HG03342 (cell line): ENCODE results near the gene DDX39A.
"Not testable (repeated sequence)": the region's sequence is repeated elsewhere in the genome, so short reads cannot be mapped to it uniquely, and the experiment has no call there.

Source experiments
- ATAC-seq: cut with Tn5 transposase; IDR thresholded peaks from one replicate; pipeline ENCODE4 v1.9.1; 2021; ENCODE audit warnings: mild to moderate bottlenecking, moderate library complexity; ENCODE audit not compliant: unreplicated experiment

Gene DDX39A

DNA sequence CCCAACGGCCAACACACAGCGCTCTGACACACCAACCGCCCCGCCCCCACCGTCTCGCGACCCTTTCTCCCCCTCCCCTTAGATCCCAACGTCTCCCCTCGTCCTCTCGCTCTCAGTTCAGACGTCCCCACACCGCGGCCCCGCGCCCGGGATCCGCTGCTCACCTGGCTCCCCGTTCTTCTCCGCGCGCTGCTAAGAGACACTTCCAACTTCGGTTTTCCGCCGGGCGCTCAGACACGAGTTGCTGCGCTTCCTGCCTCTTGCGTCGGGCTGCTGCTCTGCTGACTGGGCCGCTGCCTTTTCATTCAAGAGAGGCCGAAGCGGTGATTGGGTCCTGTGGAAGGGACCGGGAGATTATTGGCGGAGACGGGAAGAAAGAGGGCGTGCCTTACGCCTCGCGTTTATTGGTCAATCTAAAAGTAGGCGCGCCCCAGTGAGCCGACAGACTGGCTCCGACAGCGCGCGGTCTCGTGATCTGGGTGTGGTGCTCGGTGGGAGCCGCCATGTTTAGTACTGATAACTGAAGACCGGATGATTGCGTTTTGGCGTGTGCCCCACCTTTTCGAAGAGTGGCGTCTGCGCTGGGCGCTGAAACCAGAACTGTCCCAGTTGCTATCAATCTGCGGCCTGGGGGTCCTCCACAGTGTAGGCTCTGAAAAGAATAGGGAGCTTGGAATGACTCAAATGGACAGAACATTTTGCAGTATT is at the start of gene DDX39A:
Gene DDX39A (minus strand): TSS at position 236 of the 708 bp plus-strand sequence. CDS start 6,121 bp downstream, outside the sequence.
- ATAC-seq, result peak; percentile 86

DNA sequence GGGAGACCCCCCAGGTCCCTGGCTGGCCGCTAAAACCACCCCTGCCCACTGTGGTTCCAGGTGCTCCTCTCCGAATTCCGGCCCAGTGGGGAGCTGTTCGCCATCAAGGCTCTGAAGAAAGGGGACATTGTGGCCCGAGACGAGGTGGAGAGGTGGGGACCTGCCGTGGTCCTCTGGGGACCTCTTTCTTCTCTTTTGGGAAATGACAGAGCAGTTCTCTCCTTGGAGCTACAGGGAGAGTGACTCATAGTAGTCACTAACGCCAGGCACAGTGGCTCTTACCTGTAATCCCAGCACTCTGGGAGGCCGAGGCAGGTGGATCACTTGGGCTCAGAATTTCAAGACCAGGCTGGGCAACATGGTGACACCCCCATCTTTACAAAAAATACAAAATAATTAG is 48.7 kb upstream of the DDX39A start:
- no peak for ATAC-seq

DNA sequence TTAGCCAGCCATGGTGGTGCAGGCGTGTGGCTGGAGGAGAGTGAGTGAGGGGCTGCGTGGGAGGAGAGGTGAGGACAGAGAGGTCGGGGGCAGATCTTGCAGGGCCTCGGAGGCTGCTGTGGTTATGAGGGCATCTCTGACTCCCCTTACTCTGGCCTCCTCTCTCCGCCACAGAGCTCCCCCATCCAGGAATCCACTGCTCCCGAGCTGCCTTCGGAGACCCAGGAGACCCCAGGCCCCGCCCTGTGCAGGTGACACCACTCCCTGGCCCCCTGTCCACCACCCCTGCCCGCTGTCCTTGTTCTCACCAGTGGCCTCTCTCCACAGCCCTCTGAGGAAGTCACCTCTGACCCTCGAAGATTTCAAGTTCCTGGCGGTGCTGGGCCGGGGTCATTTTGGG is 48.2 kb upstream of the DDX39A start:
- no peak for ATAC-seq

DNA sequence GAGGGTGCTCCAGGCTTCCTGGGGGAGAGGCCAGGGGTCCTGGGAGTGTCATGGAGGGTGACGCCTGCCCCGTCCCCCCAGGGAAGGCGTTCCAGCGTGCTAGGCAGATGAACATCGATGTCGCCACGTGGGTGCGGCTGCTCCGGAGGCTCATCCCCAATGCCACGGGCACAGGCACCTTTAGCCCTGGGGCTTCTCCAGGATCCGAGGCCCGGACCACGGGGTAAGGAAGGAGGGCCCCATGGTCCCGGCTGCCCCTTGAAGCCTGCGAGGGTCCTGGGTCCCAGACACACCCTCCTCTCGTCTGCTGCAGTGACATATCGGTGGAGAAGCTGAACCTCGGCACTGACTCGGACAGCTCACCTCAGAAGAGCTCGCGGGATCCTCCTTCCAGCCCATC is 44.6 kb upstream of the DDX39A start:
- no peak for ATAC-seq

- ATAC-seq, result not testable (repeated sequence)
Measured at GRCh38 chr19:14462401-14462800, 43.3 kb upstream of the DDX39A start.

DNA sequence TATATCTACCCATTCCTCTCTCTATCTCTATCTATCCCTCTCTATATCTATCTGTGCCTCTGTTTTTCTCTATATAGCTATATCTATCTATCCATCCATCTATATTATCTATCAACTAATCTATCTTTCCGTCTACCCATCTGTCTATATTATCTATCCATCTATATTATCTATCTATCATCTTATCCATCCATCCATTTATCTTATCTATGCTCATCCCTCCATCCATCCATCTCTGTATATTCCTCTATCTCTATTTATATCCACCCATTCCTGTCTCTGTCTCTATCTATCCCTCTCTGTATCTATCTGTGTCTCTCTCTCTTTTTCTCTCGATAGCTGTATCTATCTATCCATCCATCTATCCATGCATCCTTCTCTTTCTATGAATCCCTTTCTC is 41.8 kb upstream of the DDX39A start:
- no peak for ATAC-seq

DNA sequence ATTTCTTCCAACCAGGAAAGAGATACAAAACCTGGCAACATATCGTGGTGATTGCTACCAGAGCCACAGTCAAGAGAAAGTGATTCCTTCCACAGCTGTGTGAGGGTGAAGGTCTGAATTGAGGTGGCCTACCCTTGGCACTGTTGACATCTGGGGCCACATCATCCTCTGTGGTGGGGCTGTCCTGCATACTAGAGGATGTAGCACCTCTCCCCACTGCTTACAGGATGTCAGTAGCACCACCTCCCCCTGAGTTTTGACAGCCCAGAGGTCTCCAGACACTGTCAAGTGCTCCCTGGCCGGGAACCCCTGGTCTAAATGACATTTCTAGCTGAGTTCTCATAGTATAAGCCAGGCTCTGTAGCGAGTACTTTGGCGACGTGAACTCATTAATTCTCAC is 40.6 kb upstream of the DDX39A start:
- ATAC-seq, result no peak

DNA sequence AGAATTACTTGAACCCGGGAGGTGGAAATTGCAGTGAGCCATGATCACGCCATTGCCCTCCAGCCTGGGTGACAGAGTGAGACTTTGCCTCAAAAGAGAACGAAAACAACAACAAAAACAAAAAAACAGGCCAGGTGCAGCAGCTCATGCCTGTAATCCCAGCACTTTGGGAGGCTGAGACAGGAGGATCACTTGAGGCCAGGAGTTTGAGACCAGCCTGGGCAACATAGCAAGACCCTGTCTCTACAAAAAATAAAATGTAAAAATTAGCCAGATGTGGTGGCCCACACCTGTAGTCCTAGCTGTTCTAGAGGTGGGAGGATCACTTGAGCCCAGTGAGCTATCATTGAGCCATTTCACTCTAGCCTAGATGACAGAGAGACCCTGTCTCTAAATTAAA is 33.2 kb upstream of the DDX39A start:
- ATAC-seq, result not testable (repeated sequence)

- no peak for ATAC-seq
Measured at GRCh38 chr19:14450876-14451275, 31.7 kb upstream of the DDX39A start.

DNA sequence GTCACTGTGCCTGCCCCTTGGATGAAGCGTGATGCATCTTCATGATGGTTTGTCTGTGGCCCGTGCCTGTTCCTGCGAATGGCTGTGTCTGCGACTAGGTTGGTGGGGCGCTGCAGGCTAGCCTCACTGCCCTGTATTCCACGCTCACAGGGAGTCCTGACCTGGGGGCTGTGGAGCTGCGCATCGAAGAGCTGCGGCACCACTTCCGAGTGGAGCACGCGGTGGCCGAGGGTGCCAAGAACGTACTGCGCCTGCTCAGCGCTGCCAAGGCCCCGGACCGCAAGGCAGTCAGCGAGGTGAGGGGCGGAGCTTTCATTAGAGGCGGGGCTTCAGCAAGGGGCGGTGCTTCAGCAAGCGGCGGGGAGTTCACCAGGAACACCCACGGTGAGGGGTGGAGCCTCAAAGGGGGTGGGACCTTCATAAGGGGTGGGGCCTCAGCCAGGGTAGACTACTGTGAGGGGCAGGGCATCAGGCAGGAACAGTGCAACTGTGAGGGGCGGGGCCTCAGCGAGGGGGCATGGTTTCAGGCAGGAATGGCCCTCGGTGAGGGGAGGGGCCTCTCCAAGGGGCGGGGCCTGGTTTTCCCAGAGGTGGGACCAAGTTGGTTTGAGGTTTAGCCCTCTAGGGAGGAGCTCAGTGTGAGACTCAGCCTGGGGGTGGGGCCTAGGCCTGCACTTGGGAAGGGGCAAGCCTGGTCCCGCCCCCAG is 31.2 kb upstream of the DDX39A start:
- no peak for ATAC-seq

DNA sequence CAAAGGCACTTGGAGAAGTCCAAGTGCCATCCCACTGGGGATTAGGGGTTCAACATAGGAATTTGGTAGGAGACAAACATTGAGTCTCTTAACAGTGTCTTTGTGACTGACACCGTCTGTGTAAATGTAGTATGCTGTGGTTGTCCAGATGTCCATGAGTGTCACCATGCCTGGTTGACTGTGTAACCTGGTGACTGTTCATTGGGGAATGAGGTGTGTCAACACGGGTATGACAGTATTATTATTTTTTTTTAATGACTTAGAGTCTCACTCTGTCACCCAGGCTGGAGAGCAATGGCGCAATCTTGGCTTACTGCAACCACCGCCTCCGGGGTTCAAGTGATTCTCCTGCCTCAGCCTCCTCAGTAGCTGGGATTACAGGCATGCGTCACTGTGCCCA is 30.2 kb upstream of the DDX39A start:
- no peak for ATAC-seq

DNA sequence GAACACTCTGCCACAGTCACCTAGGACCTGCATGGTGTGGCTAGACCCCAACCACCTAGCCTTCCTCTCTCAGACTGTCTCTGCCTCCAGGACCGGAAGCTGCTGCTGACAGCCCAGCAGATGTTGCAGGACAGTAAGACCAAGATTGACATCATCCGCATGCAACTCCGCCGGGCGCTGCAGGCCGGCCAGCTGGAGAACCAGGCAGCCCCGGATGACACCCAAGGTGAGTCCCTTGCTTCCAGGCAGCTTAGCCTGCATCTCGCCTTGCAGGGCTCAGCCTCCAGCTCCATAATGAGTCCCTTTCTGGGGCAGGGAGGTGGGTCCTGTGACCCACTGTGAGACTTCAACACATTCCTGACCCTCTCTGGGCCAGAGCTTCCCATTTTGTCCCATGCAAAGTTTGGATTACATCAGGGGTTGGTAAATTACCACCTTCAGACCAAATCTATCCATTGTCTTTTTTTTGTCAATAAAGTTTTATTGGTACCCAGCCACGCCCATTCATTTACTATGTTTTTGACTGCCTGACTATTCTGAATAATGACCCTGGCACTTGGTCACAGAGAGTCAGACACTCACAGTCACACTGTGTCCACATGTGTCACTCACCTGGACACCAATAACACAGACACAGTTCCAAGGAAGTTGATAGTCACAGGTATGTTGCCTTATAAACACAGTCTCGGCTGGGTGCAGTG is 27.3 kb upstream of the DDX39A start:
- no peak for ATAC-seq

DNA sequence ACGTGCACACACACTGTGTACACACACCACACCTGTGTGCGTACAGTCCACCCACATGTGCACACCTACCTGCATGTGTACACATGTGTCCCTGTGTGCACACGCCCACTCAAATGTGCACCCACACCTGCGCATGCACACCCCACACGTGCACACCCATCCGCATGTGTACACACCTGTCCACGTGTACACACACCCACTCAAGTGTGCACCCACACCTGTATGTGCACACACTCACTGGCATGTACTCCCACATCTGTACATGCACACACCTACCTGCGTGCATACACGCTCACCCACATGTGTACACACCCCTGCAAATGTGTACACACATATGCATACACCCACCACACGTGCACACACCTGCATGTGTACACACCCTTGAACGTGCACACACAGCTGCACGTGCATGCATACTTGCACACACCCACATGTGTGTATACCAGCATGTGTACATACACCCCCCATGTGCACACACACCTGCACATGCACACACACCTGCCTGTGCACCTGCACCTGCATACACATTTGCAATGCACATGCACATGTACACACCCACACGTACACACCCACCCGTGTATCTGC is 24.6 kb upstream of the DDX39A start:
- no peak for ATAC-seq

GRCh38 chr19:14442891-14443631 is 23.9 kb upstream of the DDX39A start:
- ATAC-seq, result no peak

GRCh38 chr19:14441041-14441938 is 22.1 kb upstream of the DDX39A start:
- ATAC-seq, result no peak

DNA sequence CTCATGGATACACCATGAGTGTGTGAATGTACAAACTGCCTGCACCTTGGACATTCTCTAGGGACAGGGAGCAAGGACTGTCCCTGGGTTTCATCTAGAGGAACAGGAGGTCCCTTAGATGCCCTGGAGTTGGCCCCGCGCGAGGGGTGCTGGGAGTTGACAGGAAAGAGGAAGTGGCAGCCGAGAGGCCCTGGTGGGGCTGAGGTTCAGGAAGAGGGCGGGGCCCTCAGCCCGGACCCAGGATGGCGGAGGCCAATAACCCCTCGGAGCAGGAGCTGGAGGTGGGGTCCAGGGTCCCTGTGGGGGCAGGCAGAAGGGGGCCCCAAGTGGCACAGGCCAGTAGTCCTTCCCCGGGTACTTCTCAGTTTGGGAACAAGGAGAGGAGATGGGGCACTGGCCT is 20.9 kb upstream of the DDX39A start:
- peak; percentile 78 for ATAC-seq

- no peak for ATAC-seq
Measured at GRCh38 chr19:14439014-14439413, 19.9 kb upstream of the DDX39A start.

- ATAC-seq, result no peak
Measured at GRCh38 chr19:14437578-14438140, 18.5 kb upstream of the DDX39A start.

DNA sequence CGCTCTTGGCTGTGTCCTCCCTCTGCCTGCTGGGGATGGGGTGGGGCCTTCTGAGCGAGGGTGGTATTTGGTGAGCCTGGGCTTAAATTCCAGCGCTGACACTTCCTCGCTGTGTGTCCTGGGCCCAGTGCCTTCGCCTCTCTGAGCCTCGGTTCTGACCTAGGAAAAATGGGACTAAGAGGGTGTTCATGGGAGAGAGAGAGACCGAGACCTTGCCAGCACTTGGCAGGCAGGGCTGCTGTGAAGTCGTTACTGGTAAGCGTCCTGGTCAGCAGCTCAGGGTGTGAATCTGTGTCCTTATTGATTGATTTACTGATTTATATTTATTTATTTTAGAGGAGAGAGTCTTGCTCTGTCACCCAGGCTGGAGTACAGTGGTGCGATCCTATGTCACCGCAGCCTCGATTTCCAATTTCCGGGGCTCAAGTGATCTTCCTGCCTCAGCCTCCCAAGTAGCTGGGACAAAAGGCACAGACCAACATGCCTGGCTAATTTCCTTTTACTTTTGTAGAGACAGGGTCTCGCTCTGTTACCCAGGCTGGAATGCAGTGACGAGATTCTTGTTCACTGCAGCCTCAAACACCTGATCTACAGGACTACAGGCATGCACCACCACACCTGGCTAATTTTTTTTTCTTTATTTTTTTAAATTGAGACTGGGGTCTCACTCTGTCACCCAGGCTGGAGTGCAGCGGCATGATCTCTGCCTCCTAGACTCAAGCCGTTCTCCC is 16.3 kb upstream of the DDX39A start:
- no peak for ATAC-seq
